ENCODE data around the gene CENPX.

CENPX gene

DNA sequence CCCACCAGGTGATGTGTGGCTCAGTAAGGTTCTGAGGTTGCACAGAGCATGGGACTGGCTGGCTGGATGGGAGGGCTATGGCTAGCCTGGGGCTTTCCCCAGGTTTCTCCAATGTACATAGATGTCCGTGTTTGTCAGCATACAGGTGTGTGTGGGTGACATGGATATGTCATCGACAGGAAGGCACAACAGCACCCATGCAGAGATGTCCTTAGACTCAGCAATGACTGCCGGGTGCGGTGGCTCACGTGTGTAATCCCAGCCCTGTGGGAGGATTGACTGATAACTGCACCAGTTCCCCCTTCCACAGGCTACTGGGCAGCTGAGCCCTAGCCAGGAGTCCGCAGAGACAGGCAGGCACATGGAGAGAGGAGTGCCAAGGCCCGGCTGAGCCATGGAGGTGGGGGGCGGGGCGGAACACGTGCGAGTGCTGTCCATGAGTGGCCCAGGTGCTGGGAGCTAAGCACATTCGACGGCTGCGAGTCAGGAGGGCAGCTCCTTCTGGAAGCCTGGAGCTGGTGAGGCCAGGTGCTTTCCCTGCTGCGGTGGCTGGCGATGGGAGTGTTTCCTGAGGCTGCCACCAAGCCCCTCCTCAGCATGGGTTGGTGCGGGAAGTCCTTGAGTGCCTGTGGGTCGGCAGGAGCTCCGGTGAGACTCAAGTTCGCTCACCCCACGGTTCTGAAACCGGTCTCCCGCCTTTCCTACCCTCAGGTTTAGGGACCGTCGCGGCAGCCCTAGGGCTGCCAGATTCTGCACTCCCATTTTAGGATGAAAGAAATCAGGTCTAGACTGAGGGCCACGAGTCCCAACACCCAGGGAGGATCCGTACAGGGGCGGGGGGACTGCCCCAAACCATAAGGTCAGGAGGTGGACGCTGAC, 46.1 kb downstream of the CENPX start:
- no peak for DNase-seq

GRCh38 chr17:81973432-81973831, 49.2 kb downstream of the CENPX start:
- no peak for DNase-seq

GRCh38 chr17:81968850-81969812, 53.5 kb downstream of the CENPX start:
- DNase-seq = no peak

Measured in NCI-H2171 (cell line).